Measurements from ENCODE around the gene SP9. TPM values are rescaled to one million over a fixed set of nuclear protein-coding genes. Genes with fewer than 3 reads are reported as not detected.

Gene SP9
- total and polyA plus RNA-seq, 10 of the 15 experiments (the other 5 are each of a cell fraction or from before 2014, with no cell fraction given): not detected

DNA sequence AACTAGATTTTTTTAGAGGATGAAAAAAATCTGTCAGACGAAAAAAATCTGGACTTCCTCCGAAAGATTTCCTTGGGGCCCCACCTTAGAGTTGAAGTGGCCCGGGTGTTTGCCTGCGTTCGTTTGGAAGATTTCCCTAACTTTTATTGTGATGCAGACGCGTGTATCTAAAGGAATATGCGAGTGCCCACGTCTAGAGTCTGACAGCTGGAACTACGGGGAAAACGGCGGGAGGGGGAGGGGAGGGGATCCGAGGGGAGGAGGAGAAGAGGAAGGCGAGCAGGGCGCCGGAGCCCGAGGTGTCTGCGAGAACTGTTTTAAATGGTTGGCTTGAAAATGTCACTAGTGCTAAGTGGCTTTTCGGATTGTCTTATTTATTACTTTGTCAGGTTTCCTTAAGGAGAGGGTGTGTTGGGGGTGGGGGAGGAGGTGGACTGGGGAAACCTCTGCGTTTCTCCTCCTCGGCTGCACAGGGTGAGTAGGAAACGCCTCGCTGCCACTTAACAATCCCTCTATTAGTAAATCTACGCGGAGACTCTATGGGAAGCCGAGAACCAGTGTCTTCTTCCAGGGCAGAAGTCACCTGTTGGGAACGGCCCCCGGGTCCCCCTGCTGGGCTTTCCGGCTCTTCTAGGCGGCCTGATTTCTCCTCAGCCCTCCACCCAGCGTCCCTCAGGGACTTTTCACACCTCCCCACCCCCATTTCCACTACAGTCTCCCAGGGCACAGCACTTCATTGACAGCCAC is 2.4 kb upstream of the SP9 start (continued):
- TF ChIP-seq NBN (IDR thresholded peaks at IDR 0.05) (no peak), GATAD2B (conservative IDR thresholded peaks at IDR 0.05; ENCODE audit: low read depth) (no peak), TCF7 (IDR thresholded peaks at IDR 0.05; ENCODE audit: borderline replicate concordance) (no peak), NFXL1 (IDR thresholded peaks at IDR 0.05; ENCODE audit: borderline replicate concordance) (no peak), SMARCA5 (IDR thresholded peaks at IDR 0.05) (no peak)

- no peak overlapping the region for H2AFZ ChIP-seq (ENCODE audit: control insufficient read depth, low read depth, low read length)
- intact Hi-C loops (cut with micrococcal nuclease; ENCODE audit: unreplicated experiment): loop anchor here (10.0 kb wide), 1 partner anchor 578 kb away; no protein-coding TSS in a partner anchor
- no peak overlapping the region for H3K9ac ChIP-seq (ENCODE audit: control insufficient read depth, insufficient read depth, low read length)
- H3K27me3 ChIP-seq (replicated peaks in 1 of 2; ENCODE audit: control insufficient read depth in 2 of 2, insufficient read depth in 2 of 2, low read length in 1 of 2): peaks cover 24 to 51% of the 10 kb centered on the region in 2 experiments
- ATAC-seq (no peak), FAIRE-seq (no peak), DNase-seq (ENCODE audit: low read depth, low spot score) (no peak)
- ChIA-PET POLR2A (no interaction called here), CTCF (no interaction called here), RAD21 (ENCODE audit: unreplicated experiment) (no interaction called here), SMC1A (ENCODE audit: uncharacterized antibody, unreplicated experiment) (no interaction called here)
- peak overlapping the region; percentile 39; the same call in 1 of the 2 replicates for H3K4me2 ChIP-seq (ENCODE audit: control insufficient read depth, insufficient read depth)
- BruUV-seq (replicated peaks): no TSS peak
- H3K79me2 ChIP-seq (ENCODE audit: control insufficient read depth, insufficient read depth, low read length): no peaks in the 10 kb centered on the region
- H3K4me3 ChIP-seq: peak overlapping the region; percentile 60; the same call in 1 of the 2 replicates
- in situ Hi-C loops (cut with MboI): no loop called here
- H4K20me1 ChIP-seq (ENCODE audit: control insufficient read depth, insufficient read depth): no peaks in the 10 kb centered on the region
- H3K4me1 ChIP-seq (ENCODE audit: control insufficient read depth, insufficient read depth, low read length): peaks cover 15% of the 10 kb centered on the region
- H3K9me3 ChIP-seq (replicated peaks; ENCODE audit: control insufficient read depth, insufficient read depth, low read length): peaks cover 1% of the 10 kb centered on the region; the same call in 2 of the 3 replicates
- no peak overlapping the region for H3K27ac ChIP-seq (ENCODE audit: control insufficient read depth, insufficient read depth)
- TF ChIP-seq SIX5 (IDR thresholded peaks at IDR 0.05; ENCODE audit: low read depth, low read length, severe bottlenecking) (no peak), EGR1 (IDR thresholded peaks at IDR 0.05; ENCODE audit: borderline replicate concordance in 1 of 2, low read depth in 2 of 2, low read length in 2 of 2) (no peak), CBX3 (IDR thresholded peaks at IDR 0.05; ENCODE audit: borderline replicate concordance, low read depth) (no peak), SREBF1 (IDR thresholded peaks at IDR 0.05; ENCODE audit: low read length) (no peak)
- WGBS (ENCODE audit: insufficient coverage, insufficient replicate concordance, low lambda C conversion rate, missing lambda C conversion rate): 50% methylated on average over 14 of the region's 15 CpGs
- H3K36me3 ChIP-seq (ENCODE audit: control insufficient read depth in 2 of 2, insufficient read depth in 2 of 2, low read length in 1 of 2): no peaks in the 10 kb centered on the region
Observed at GRCh38 chr2:174333017-174333371, 1.8 kb upstream of the SP9 start.

Measured in GM12878 (cell line).